ENCODE measurements around the gene PARP1.
"Not testable (repeated sequence)": the region's sequence is repeated elsewhere in the genome, so short reads cannot be mapped to it uniquely, and the experiment has no call there.

The PARP1 gene

GRCh38 chr1:226407497-226408284 lies at the start of gene PARP1:
TSS of gene PARP1 (minus strand) at chr1:226408093. CDS start at chr1:226407929, 164 bp downstream.
- peak; percentile 91 to 92 for DNase-seq

GRCh38 chr1:226457307-226457712 lies 49.4 kb upstream of the PARP1 start:
- DNase-seq, result peak; percentile 53 to 65

DNA sequence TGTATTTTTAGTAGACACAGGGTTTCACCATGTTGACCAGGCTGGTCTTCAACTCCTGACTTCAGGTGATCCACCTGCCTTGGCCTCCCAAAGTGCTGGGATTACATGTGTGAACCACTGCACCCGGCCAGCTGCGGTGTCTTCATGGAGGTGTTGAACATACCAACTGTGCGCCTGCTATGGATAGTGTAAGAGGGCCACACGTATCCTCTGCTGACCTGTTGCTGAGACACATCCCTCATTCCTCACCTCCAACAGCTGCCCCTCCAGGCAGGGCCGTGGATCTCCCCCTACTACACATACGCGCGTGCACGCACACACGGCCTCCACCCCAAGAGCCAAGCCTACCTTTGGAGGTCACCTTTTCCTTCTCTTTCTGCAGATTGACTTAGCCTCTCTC lies 48.0 kb upstream of the PARP1 start:
- no peak for DNase-seq

DNA sequence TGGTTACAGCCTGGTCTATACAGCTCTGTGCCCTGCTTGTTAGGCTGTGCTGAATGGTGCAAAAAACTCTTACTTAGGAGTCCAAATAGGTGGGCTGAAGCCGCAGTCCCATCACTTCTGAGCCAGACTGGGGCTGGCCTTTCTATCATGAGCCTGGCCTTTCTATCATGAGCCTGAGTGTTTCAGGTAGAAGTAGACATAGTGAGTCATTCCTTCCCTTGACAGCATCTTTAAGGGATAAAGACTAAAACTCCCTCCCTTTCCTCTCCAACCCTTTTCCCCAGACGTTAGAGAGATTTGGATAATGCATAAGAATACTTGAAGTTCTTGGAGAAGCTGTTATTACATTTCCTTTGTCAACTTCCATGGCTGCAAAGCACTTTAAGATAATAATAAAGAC lies 46.5 kb upstream of the PARP1 start:
- no peak for DNase-seq

- DNase-seq, result no peak
These were observed 45.3 kb upstream of the PARP1 start for GRCh38 chr1:226453015-226453704.

GRCh38 chr1:226450688-226451087 lies 42.8 kb upstream of the PARP1 start:
- no peak for DNase-seq

DNA sequence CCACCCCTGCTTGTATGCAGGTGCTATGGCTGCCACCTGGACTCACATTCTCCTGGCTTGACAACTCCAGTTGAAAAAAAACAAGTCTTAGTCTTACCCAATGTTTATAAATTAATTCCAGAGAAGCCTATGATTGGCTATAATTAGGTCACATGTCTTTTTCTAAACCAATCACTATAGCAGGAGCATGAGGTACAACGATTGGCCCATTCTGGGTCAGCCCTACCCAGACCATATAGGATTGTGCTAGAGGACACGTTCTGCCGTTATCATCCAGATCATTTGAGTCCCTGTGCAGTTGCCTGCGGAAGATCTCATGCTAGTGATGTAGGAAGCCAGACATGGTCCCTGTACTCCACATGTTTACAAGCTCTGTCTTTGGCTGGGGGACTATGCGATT lies 41.9 kb upstream of the PARP1 start:
- DNase-seq, result no peak

DNA sequence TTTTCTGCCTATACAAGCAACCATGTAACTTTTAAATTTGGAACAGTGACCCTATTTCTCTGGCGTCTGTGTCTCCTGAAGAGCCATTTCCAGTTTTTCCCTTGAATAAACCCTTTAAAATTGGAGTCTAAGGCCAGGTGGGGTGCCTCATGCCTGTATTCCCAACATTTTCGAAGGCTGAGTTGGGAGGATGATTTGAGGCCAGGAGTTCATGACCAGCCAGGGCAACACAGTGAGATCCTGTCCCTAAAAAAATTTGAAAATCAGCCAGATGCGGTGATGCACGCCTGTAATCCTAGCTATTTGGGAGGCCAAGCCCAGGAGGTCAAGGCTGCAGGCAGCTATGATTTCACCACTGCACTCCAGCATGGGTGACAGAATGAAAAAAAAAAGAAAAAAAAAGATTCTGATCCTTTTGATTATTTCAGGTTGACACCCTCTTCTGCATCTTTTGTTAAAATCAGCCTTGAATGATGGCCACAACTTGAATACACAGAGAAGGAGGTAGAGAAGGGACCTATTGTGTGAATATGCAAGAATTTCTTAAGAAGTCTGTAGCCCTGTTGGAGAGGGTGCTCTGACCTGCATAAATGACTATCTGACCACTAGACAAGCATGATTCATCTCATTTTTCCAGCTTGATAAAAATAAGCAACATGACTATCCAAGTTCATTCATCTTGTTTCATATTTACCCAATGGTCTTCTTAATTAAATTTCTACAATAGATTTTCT lies 40.2 kb upstream of the PARP1 start:
- DNase-seq, result no peak

DNA sequence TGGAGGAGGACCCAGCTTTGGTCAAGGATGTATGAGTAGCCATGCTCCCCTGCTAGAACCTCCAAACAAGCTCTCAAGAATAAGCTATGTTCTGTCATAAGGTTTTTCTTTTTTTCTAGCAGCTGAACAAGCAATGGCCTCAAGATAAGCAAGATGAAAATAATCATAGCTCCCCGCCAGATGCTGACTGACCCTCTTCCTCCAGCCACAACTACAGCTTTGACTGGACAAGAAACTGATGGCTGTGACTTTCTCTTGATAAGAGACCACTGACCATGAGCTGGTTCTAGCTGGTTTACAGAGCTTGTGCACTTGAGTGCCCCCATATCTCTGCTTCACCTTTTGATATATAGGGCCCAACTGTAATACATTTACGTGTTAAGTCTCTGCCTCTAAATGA lies 38.2 kb upstream of the PARP1 start:
- no peak for DNase-seq

DNA sequence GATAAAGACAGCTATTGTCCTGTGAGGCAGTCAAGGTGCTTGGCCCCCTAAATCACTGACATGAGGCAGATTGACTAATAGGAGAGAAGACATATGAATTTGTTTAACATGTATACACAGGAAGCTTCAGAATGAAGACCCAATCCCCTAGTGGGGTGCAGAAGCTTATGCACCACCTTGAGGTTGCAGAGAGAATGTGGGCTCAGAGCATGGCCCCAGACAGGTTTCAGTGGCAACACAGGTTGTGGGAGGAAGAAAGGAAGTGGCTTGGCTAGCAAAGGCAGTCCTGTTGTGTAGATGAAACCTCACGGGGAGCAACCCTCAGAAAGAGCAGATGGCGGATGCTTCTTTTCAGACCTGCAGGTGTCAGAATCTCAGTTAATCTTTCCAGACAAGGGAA lies 37.0 kb upstream of the PARP1 start:
- DNase-seq, result peak; percentile 68 to 70

GRCh38 chr1:226443439-226443838 lies 35.5 kb upstream of the PARP1 start:
- DNase-seq, result no peak

DNA sequence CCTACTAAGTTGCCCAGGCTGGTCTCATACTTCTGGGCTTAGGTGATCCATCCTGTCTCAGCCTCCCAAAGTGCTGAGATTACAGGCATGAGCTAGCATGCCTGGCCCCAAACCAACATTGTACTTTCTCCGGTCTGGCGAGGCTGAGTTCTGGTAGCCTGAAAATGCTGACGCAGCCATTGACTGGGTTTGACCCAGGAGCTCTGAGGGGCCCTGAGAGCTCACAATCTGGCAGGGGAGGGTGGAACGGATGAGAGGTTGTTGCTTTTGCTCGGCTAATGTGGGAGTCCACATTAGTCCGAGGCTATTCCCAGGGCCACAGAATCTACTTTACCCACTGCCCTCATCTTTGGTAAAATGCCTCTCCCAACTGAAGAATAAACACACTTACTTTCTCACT lies 35.1 kb upstream of the PARP1 start:
- DNase-seq, result no peak

DNA sequence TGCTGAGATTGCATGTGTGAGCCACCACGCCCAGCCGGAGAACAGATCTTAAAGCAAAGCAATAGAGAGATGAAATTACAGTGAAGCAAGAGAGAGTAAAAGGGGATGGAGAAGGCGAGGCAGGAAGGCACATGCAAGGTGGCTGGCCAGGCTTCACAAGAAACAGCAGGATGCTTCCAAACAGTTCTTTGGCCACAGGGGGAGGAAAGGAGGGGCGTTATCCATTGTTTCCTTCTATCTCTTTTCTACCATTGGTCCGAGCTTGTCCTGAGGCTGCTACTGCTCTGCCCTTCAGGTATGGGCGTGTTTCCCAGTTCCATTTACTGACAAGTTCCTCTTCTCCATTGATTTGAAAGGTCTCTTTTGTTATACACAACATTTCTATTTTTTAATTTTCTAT lies 33.7 kb upstream of the PARP1 start:
- DNase-seq, result no peak

DNA sequence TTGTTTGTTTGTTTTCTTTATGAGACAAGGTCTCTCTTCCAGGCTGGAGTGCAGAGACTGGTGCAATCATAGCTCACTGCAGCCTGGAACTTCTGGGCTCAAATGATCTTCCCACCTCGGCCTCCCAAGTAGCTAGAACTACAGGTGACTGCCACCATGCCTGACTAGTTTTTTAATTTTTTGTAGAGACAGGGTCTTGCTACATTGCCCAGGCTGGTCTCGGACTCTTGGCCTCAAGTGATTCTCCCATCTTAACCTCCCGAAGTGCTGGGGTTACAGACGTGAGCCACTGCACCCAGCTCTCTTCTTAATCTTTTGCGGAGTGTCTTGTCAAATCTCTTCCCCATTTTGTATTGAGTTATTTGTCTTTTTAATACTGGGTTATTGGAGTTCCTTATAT lies 32.6 kb upstream of the PARP1 start:
- no peak for DNase-seq

GRCh38 chr1:226438007-226438406 lies 30.1 kb upstream of the PARP1 start:
- peak in 1 of 2 donors; percentile 13 for DNase-seq

DNA sequence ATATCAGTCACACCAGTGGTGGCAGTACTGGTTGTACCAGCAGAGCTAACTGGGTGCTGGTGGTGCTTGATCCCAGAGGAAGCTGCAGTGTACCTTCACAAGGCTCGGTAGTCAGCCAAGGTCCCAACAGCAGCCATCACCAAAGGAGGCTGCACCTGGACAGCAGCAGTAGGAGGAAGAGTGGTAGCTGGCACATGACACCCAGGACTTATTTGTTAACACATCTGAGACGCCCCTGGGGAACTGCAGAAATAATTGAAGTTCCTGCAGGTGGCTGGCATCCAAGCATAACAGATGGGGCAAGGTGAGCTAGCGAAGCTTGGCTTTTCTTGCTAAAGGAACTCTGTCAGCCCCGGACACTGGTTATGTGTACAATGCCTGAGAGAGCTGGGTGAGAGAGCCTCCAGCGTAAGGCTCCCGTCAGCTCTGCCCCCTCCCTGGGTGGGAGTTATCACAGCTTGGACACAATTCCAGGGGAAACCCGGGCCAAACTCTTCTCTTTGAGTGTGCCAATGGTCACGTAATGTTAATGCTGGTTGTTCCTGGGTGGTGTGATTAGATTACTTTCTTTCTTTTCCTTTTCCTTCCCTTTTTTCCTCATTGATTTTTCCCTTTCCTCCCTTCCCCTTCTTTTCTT lies 29.1 kb upstream of the PARP1 start:
- DNase-seq, result peak in 1 of 2 donors; percentile 75

DNA sequence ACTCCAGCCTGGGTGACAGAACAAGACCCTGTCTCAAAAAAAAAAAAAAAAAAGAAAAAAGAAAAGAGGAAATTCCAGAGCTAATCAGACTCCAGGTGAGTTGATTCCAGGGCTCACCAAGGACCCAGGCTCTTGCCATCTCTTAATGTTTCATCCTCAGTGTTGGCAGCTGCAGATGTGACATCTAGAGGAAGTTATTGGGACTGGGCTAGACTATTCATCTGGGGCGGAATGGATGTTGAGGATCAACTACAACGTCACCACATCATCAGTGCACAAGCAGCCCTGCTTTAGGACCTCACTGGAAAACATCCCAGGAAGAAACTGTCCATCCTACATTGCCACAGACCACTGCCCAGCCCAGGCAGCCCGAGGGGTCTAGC lies 28.6 kb upstream of the PARP1 start:
- DNase-seq, result no peak

DNA sequence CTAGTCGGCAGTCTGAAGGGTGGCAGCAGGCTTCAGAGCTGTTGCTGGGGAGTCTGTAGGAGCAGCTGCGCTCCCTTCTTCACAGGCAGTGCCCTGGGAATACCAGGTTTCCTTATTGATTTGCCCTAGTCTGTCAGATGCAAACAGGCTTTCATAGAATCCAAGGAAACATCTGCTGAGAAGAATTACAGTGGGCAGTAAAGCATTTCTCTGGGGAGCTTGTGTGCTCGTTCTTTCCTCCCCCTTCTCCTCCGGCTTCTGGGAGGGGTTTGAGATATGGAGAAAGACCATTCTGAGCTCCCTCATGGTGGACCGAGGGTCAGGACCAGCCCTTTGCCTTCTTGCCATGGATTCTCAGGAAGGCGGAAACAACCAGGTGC lies 25.4 kb upstream of the PARP1 start:
- DNase-seq, result no peak

- DNase-seq, result no peak
These were observed 24.9 kb upstream of the PARP1 start for GRCh38 chr1:226432586-226433340.

- DNase-seq, result not testable (repeated sequence)
These were observed 24.0 kb upstream of the PARP1 start for GRCh38 chr1:226431898-226432297.

- DNase-seq, result no peak
These were observed 22.2 kb upstream of the PARP1 start for GRCh38 chr1:226429858-226430715.
